ENCODE results near the gene GABRP.

- TF ChIP-seq CTCF (conservative IDR thresholded peaks at IDR 0.05; ENCODE audit: low read length): no peak
- no peak for TF ChIP-seq EZH2phosphoT487 (IDR thresholded peaks at IDR 0.05; ENCODE audit: borderline replicate concordance, low read depth, low read length)
These were observed 35.7 kb upstream of the GABRP start for GRCh38 chr5:170747851-170748250.
